GM19351 (cell line): Measurements from ENCODE around the gene CAMK2N2.
A peak's percentile ranks its signal among the peaks of the same experiment; 100 is the strongest.

Experiments used
- ATAC-seq: cut with Tn5 transposase; IDR thresholded peaks from one replicate; pipeline ENCODE4 v1.9.1; 2021; ENCODE audit warnings: mild to moderate bottlenecking, moderate library complexity; ENCODE audit not compliant: unreplicated experiment

CAMK2N2 gene

GRCh38 chr3:184261270-184261853 lies at the start of gene CAMK2N2:
Gene CAMK2N2, minus strand, starts transcription at chr3:184261553. Its CDS starts 268 bp downstream, at chr3:184261285.
- ATAC-seq, result peak; percentile 69

- ATAC-seq, result no peak
Measured at GRCh38 chr3:184308744-184309143, 47.4 kb upstream of the CAMK2N2 start.

GRCh38 chr3:184307915-184308314 lies 46.6 kb upstream of the CAMK2N2 start:
- no peak for ATAC-seq

GRCh38 chr3:184306341-184306972 lies 45.1 kb upstream of the CAMK2N2 start:
- ATAC-seq, result no peak

- no peak for ATAC-seq
Measured at GRCh38 chr3:184305577-184305976, 44.2 kb upstream of the CAMK2N2 start.

GRCh38 chr3:184300378-184300720 lies 39.0 kb upstream of the CAMK2N2 start:
- ATAC-seq, result no peak

GRCh38 chr3:184299488-184300377 lies 38.4 kb upstream of the CAMK2N2 start:
- ATAC-seq, result no peak

- ATAC-seq, result peak; percentile 96
Measured at GRCh38 chr3:184298759-184299487, 37.6 kb upstream of the CAMK2N2 start, which contains the start of gene PSMD2. Gene PSMD2, plus strand, starts transcription at chr3:184299241. Its CDS starts 26 bp downstream, at chr3:184299267.

GRCh38 chr3:184296616-184297015 lies 35.3 kb upstream of the CAMK2N2 start:
- ATAC-seq, result no peak

- ATAC-seq, result no peak
Measured at GRCh38 chr3:184295771-184296170, 34.4 kb upstream of the CAMK2N2 start.

GRCh38 chr3:184291738-184292445 lies 30.5 kb upstream of the CAMK2N2 start:
- ATAC-seq, result no peak

GRCh38 chr3:184291044-184291737 lies 29.8 kb upstream of the CAMK2N2 start:
- no peak for ATAC-seq

GRCh38 chr3:184290331-184290730 lies 29.0 kb upstream of the CAMK2N2 start:
- no peak for ATAC-seq

- ATAC-seq, result no peak
Measured at GRCh38 chr3:184289426-184289938, 28.1 kb upstream of the CAMK2N2 start.

- no peak for ATAC-seq
Measured at GRCh38 chr3:184284696-184285095, 23.3 kb upstream of the CAMK2N2 start.

GRCh38 chr3:184283681-184284080 lies 22.3 kb upstream of the CAMK2N2 start:
- ATAC-seq, result no peak

GRCh38 chr3:184282941-184283340 lies 21.6 kb upstream of the CAMK2N2 start:
- ATAC-seq, result no peak

- ATAC-seq, result no peak
Measured at GRCh38 chr3:184277366-184277765, 16.0 kb upstream of the CAMK2N2 start.
